GM12891 (cell line): ENCODE results near the gene ATXN1.

Source experiments
- POLR2A ChIP-seq: IDR thresholded peaks from 2 replicates; pipeline ENCODE4 v1.6.1; 2011; ENCODE audit warnings: low read depth, low read length, control low read depth
- POLR2AphosphoS5 ChIP-seq: IDR thresholded peaks from 2 replicates; pipeline ENCODE4 v1.6.1; 2011; ENCODE audit warnings: low read depth, low read length, control low read depth
- TAF1 ChIP-seq: IDR thresholded peaks from 2 replicates; pipeline ENCODE4 v1.6.1; 2011; ENCODE audit warnings: low read depth, low read length, control low read depth

- no peak for TF ChIP-seq POLR2A
- TF ChIP-seq TAF1: no peak
- TF ChIP-seq POLR2AphosphoS5: no peak
Measured at GRCh38 chr6:16810411-16810810, 49.2 kb upstream of the ATXN1 start.
